CD14-positive monocyte (primary cell): Measurements from ENCODE around the gene ABCC4. TPM values are rescaled to one million over a fixed set of nuclear protein-coding genes. Genes with fewer than 3 reads are reported as not detected.

Source experiments
- DNase-seq, 3 donors: peaks; one replicate each; pipeline ENCODE4 v3.0.0-alpha.2; 2011 to 2022
- H2AFZ ChIP-seq: 2 replicates; pipeline ENCODE4 v1.6.0; 2012; ENCODE audit warnings: mild to moderate bottlenecking, low read depth, low read length, inconsistent platforms; ENCODE audit not compliant: insufficient read depth, poor library complexity, severe bottlenecking
- H3K27ac ChIP-seq, 2 donors: 1 replicate in 1 of 2; 2 replicates in 1 of 2; pipeline ENCODE4 v1.5.1; 2012 to 2013; ENCODE audit warnings: low read length in 2 of 2, control low read depth in 1 of 2, inconsistent platforms in 1 of 2, low read depth in 1 of 2, mild to moderate bottlenecking in 1 of 2
- H3K27me3 ChIP-seq, 2 donors: one replicate each; pipeline versions ENCODE4 v1.6.0 to v1.6.1; 2011 to 2013; ENCODE audit warnings: low read length in 2 of 2; ENCODE audit not compliant: control insufficient read depth in 2 of 2, insufficient read depth in 2 of 2
- H3K36me3 ChIP-seq, 2 donors: replicated peaks in 1 of 2; 1 replicate in 1 of 2; 2 replicates in 1 of 2; pipeline versions ENCODE4 v1.5.1 to v1.6.1; 2012 to 2013; ENCODE audit warnings: low read length in 2 of 2, control low read depth in 1 of 2, inconsistent platforms in 1 of 2, mild to moderate bottlenecking in 1 of 2; ENCODE audit not compliant: insufficient read depth in 2 of 2, control insufficient read depth in 1 of 2
- H3K4me1 ChIP-seq, 2 donors: 1 replicate in 1 of 2; 2 replicates in 1 of 2; pipeline versions ENCODE4 v1.5.1 to v1.6.1; 2012 to 2013; ENCODE audit warnings: low read length in 2 of 2, control low read depth in 1 of 2, inconsistent platforms in 1 of 2, mild to moderate bottlenecking in 1 of 2, moderate library complexity in 1 of 2; ENCODE audit not compliant: insufficient read depth in 2 of 2, control insufficient read depth in 1 of 2
- H3K4me2 ChIP-seq: replicated peaks from 2 replicates; pipeline ENCODE3; 2012; ENCODE audit warnings: low read length, moderate library complexity, mild to moderate bottlenecking; ENCODE audit not compliant: poor library complexity, severe bottlenecking; ENCODE audit errors: extremely low read depth
- H3K4me3 ChIP-seq, 3 experiments: fragments of 200-600 bp in 1 of 3; sonication (generic) in 1 of 3; replicated peaks in 1 of 3; 1 replicate in 2 of 3; 2 replicates in 1 of 3; pipeline ENCODE4 v1.5.1; 2011 to 2013; ENCODE audit warnings: low read length in 3 of 3, mild to moderate bottlenecking in 3 of 3, control low read depth in 2 of 3, low read depth in 2 of 3, inconsistent platforms in 1 of 3, moderate library complexity in 1 of 3
- H3K79me2 ChIP-seq: 2 replicates; pipeline ENCODE4 v1.6.0; 2012; ENCODE audit warnings: mild to moderate bottlenecking, control low read depth, inconsistent platforms, low read length, moderate library complexity; ENCODE audit not compliant: insufficient read depth
- H3K9ac ChIP-seq: 2 replicates; pipeline ENCODE4 v1.6.0; 2017; ENCODE audit warnings: low read length, mild to moderate bottlenecking; ENCODE audit not compliant: insufficient read depth, poor library complexity, severe bottlenecking
- H3K9me3 ChIP-seq, 2 donors: replicated peaks in 1 of 2; 1 replicate in 1 of 2; 2 replicates in 1 of 2; pipeline versions ENCODE4 v1.5.1 to v1.6.1; 2012 to 2013; ENCODE audit warnings: low read length in 2 of 2, control low read depth in 1 of 2; ENCODE audit not compliant: control insufficient read depth in 1 of 2, insufficient read depth in 1 of 2
- H4K20me1 ChIP-seq: 2 replicates; pipeline ENCODE4 v1.6.0; 2012; ENCODE audit warnings: mild to moderate bottlenecking, low read length, control low read depth, moderate library complexity; ENCODE audit not compliant: insufficient read depth
- H3K27ac Mint-ChIP-seq, 7 donors: one replicate each; pipeline ENCODE4 v1.8.0; 2020; ENCODE audit warnings: mild to moderate bottlenecking in 7 of 7, mixed read lengths in 7 of 7, moderate library complexity in 6 of 7, inconsistent platforms in 2 of 7
- H3K27me3 Mint-ChIP-seq, 3 donors: one replicate each; pipeline ENCODE4 v1.8.0; 2021 to 2022; ENCODE audit warnings: low read depth in 3 of 3, mild to moderate bottlenecking in 3 of 3, mixed read lengths in 3 of 3, moderate library complexity in 3 of 3, inconsistent platforms in 1 of 3
- H3K36me3 Mint-ChIP-seq, 2 donors: one replicate each; pipeline ENCODE4 v1.8.0; 2020; ENCODE audit warnings: mixed read lengths in 2 of 2, inconsistent platforms in 1 of 2, mild to moderate bottlenecking in 1 of 2
- H3K4me1 Mint-ChIP-seq: one replicate; pipeline ENCODE4 v1.8.0; 2020; ENCODE audit warnings: mild to moderate bottlenecking, mixed read lengths
- H3K4me3 Mint-ChIP-seq, 2 donors: one replicate each; pipeline ENCODE4 v1.8.0; 2020; ENCODE audit warnings: mild to moderate bottlenecking in 2 of 2, mixed read lengths in 2 of 2, moderate library complexity in 1 of 2
- H3K9me3 Mint-ChIP-seq, 7 donors: one replicate each; pipeline ENCODE4 v1.8.0; 2020 to 2022; ENCODE audit warnings: mixed read lengths in 7 of 7, mild to moderate bottlenecking in 6 of 7, moderate library complexity in 6 of 7, inconsistent platforms in 2 of 7
- WGBS: methylation state at CpG from one replicate; pipeline ENCODE4 v1.1.5; 2013; ENCODE audit warnings: missing lambda C conversion rate; ENCODE audit not compliant: insufficient coverage; 5-methylcytosine and 5-hydroxymethylcytosine counted together
- intact Hi-C, 2 donors: fragments of 100-400 bp; cut with micrococcal nuclease; formaldehyde crosslinking; loops; one replicate each; pipeline versions ENCODE4 v1.15.0 to v1.15.1; 2023
- polyA plus RNA-seq, 3 donors: library from polyadenylated mRNA; depleted of rRNA in 1 of 3; unstranded in 2 of 3; stranded (reverse) in 1 of 3; fragments of 300-500 nt in 2 of 3; fragments of >200 nt in 1 of 3; fragmentation: Illumina TruSeq in 2 of 3; gene quantifications; 1 replicate in 2 of 3; 2 replicates in 1 of 3; pipeline ENCODE4 v1.2.3, GENCODE V29; 2012 to 2021
- TF ChIP-seq, protein P1 (sequence below): fragments of 200-600 bp; IDR thresholded peaks from one replicate; pipeline ENCODE4 v1.8.0; 2022; ENCODE audit warnings: antibody characterized with exemption, mild to moderate bottlenecking

Gene ABCC4
- polyA plus RNA-seq, 3 donors, result 0.96 to 2.5 (median 1.7) TPM

DNA sequence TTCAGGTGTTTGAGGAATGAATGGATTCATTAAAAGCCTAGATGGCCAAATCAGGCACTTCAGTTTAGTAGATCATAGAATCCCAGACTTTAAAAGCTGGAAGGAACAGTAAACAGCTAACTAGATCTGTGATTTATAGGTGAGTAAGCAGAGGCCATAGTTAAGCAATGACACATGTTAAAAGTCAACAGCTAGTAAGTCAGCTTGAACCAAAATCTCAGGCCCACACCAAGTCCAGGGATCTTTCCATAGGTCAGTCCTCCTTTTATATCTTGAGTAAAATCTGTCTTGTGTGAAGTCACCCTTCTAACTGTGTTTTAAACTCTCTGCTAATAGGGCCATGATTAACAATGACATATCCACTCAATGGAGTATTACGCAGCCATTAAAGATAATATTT is 313.4 kb downstream of the ABCC4 start:
- H3K9me3 Mint-ChIP-seq, result peaks cover 0 to 2% (median 0%) of the 10 kb centered on the region in 7 donors
- H3K27me3 Mint-ChIP-seq, result peaks cover 0 to 4% (median 4%) of the 10 kb centered on the region in 3 donors
- no peaks in the 10 kb centered on the region for H4K20me1 ChIP-seq
- no peaks in the 10 kb centered on the region for H3K4me1 ChIP-seq
- H3K4me1 Mint-ChIP-seq, result no peaks in the 10 kb centered on the region
- H3K79me2 ChIP-seq, result no peaks in the 10 kb centered on the region
- H3K9ac ChIP-seq, result no peak overlapping the region
- no peaks in the 10 kb centered on the region for H3K9me3 ChIP-seq
- intact Hi-C loops, result no loop called here
- WGBS, result no CpG with 5 or more reads among the region's 1 CpG
- TF ChIP-seq, protein P1, sequence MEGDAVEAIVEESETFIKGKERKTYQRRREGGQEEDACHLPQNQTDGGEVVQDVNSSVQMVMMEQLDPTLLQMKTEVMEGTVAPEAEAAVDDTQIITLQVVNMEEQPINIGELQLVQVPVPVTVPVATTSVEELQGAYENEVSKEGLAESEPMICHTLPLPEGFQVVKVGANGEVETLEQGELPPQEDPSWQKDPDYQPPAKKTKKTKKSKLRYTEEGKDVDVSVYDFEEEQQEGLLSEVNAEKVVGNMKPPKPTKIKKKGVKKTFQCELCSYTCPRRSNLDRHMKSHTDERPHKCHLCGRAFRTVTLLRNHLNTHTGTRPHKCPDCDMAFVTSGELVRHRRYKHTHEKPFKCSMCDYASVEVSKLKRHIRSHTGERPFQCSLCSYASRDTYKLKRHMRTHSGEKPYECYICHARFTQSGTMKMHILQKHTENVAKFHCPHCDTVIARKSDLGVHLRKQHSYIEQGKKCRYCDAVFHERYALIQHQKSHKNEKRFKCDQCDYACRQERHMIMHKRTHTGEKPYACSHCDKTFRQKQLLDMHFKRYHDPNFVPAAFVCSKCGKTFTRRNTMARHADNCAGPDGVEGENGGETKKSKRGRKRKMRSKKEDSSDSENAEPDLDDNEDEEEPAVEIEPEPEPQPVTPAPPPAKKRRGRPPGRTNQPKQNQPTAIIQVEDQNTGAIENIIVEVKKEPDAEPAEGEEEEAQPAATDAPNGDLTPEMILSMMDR, result no peak
- no peak overlapping the region for H3K4me3 Mint-ChIP-seq
- H3K27me3 ChIP-seq, result no peaks in the 10 kb centered on the region
- H3K27ac ChIP-seq, result no peak overlapping the region
- H3K4me3 ChIP-seq, result no peak overlapping the region
- H3K27ac Mint-ChIP-seq, result no peak overlapping the region
- H3K4me2 ChIP-seq, result no peak overlapping the region
- no peak for DNase-seq
- no peak overlapping the region for H2AFZ ChIP-seq
- no peaks in the 10 kb centered on the region for H3K36me3 Mint-ChIP-seq
- no peaks in the 10 kb centered on the region for H3K36me3 ChIP-seq

DNA sequence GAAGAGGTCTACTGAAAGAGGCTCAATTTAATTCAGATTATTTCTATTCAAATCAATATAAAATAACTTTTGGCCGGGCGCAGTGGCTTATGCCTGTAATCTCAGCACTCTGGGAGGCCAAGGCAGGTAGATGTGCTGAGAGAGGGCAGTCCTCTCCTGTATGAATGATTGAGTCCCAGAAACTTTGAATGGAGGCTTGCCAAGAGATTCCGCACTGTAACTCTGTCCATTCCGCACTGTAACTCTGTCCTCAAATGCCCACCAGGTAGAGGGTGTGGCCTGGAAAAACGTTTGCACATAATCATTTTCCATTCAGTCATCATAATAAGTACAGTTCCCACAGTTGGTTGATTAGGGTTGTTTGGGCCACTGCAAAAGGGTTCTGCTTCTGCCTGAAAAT is 314.2 kb downstream of the ABCC4 start:
- Mint-ChIP-seq H3K27me3 (peaks cover 0 to 4% (median 4%) of the 10 kb centered on the region in 3 donors), H3K4me1 (no peaks in the 10 kb centered on the region), H3K9me3 (peaks cover 0 to 2% (median 0%) of the 10 kb centered on the region in 7 donors), H3K27ac (no peak overlapping the region), H3K36me3 (no peaks in the 10 kb centered on the region), H3K4me3 (no peak overlapping the region)
- TF ChIP-seq, protein P1, result no peak
- H3K79me2 ChIP-seq, result no peaks in the 10 kb centered on the region
- no peak overlapping the region for H3K4me3 ChIP-seq
- no peaks in the 10 kb centered on the region for H3K36me3 ChIP-seq
- H3K4me2 ChIP-seq, result no peak overlapping the region
- no peaks in the 10 kb centered on the region for H3K27me3 ChIP-seq
- H3K27ac ChIP-seq, result no peak overlapping the region
- H3K9ac ChIP-seq, result no peak overlapping the region
- intact Hi-C loops, result no loop called here
- DNase-seq, result no peak
- no peaks in the 10 kb centered on the region for H3K9me3 ChIP-seq
- WGBS, result 100% methylated on average over 1 of the region's 5 CpGs
- no peaks in the 10 kb centered on the region for H3K4me1 ChIP-seq
- H2AFZ ChIP-seq, result no peak overlapping the region
- no peaks in the 10 kb centered on the region for H4K20me1 ChIP-seq
